ENCODE measurements around the gene CNIH2.

Gene CNIH2

GRCh38 chr11:66277471-66278362, at the start of gene CNIH2:
TSS of gene CNIH2 (plus strand) at chr11:66278175. CDS start at chr11:66278457, 282 bp downstream.
- H3K4me3 ChIP-seq, result peak within 1 kb of the TSS; percentile 28
- no peaks in the 10 kb centered on the region for H3K9me3 ChIP-seq
- peaks cover 15% of the 10 kb centered on the region for H3K36me3 ChIP-seq (replicated peaks)
- DNase-seq (ENCODE audit: low spot score in 2 of 2), result peak; percentile 48 to 70
- in situ Hi-C loops (cut with MboI; ENCODE audit: low sequenced_read_pairs), result no loop called here
- H3K4me1 ChIP-seq, result no peaks in the 10 kb centered on the region; the same call in 1 of the 2 replicates
- no peaks in the 10 kb centered on the region for H3K27me3 ChIP-seq (ENCODE audit: low read depth)

- Histone ChIP-seq H3K4me1 (no peaks in the 10 kb centered on the region), H3K9me3 (no peaks in the 10 kb centered on the region), H3K4me3 (no peak overlapping the region), H3K27me3 (ENCODE audit: low read depth) (no peaks in the 10 kb centered on the region), H3K36me3 (replicated peaks) (peaks cover 4% of the 10 kb centered on the region)
- in situ Hi-C loops (cut with MboI; ENCODE audit: low sequenced_read_pairs), result no loop called here
- no peak for DNase-seq (ENCODE audit: low spot score in 2 of 2)
Measured at GRCh38 chr11:66228521-66228920, 49.5 kb upstream of the CNIH2 start.

DNA sequence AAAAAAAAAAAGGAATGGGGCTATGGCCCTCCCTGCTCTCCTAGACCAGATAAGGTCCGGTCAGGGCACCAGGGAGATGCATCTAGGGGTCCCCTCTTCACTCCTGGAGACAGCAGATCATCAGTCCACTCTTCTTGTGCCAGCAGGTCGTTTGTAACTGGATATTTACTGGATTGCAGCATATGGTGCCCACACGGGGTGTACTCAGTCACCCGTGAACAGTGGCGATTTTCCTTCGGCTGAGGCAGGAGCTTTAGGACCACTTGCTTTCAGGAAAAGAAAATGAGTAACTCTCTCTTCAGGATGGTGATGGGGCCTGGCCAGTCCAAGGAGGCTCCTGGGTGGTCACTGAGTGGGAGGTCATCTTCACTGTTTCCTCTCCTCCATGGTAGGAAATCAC, 47.8 kb upstream of the CNIH2 start:
- Histone ChIP-seq H3K36me3 (replicated peaks) (peaks cover 4% of the 10 kb centered on the region), H3K9me3 (no peaks in the 10 kb centered on the region), H3K4me3 (no peak overlapping the region), H3K4me1 (no peaks in the 10 kb centered on the region), H3K27me3 (ENCODE audit: low read depth) (no peaks in the 10 kb centered on the region)
- in situ Hi-C loops (cut with MboI; ENCODE audit: low sequenced_read_pairs), result no loop called here
- DNase-seq (ENCODE audit: low spot score in 2 of 2), result no peak

DNA sequence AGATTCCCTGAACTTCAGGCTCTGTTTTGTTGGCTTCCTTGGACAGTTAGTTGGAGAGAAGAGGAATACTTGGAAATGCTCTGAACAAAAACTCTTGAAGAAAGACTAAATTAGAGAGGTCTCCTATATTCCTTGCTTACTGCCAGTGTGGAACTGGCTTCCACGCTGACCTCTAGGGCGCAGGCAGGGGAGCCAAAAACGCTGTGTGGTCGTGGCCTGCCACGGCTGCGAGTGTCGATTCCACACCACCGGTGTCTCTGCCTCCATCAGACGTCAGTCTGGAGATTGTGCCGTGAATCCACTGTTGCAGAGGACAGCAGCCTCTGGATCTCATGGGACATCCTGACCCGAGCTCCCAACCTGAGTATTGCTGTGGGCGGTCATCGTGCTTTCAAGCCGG, 47.0 kb upstream of the CNIH2 start:
- no peak for DNase-seq (ENCODE audit: low spot score in 2 of 2)
- in situ Hi-C loops (cut with MboI; ENCODE audit: low sequenced_read_pairs), result no loop called here

GRCh38 chr11:66231561-66231960, 46.4 kb upstream of the CNIH2 start:
- in situ Hi-C loops (cut with MboI; ENCODE audit: low sequenced_read_pairs), result no loop called here
- Histone ChIP-seq H3K4me3 (no peak overlapping the region), H3K36me3 (replicated peaks) (peaks cover 4% of the 10 kb centered on the region), H3K9me3 (no peaks in the 10 kb centered on the region), H3K27me3 (ENCODE audit: low read depth) (no peaks in the 10 kb centered on the region), H3K4me1 (no peaks in the 10 kb centered on the region)
- DNase-seq (ENCODE audit: low spot score in 2 of 2), result no peak

More for the DNA sequence above, 47.0 kb upstream of the CNIH2 start:
- Histone ChIP-seq H3K36me3 (replicated peaks) (peaks cover 4% of the 10 kb centered on the region), H3K4me3 (no peak overlapping the region), H3K9me3 (no peaks in the 10 kb centered on the region), H3K27me3 (ENCODE audit: low read depth) (no peaks in the 10 kb centered on the region), H3K4me1 (no peaks in the 10 kb centered on the region)

GRCh38 chr11:66232769-66233168, 45.2 kb upstream of the CNIH2 start:
- no peaks in the 10 kb centered on the region for H3K4me1 ChIP-seq
- in situ Hi-C loops (cut with MboI; ENCODE audit: low sequenced_read_pairs), result no loop called here
- H3K4me3 ChIP-seq, result no peak overlapping the region
- H3K27me3 ChIP-seq (ENCODE audit: low read depth), result no peaks in the 10 kb centered on the region
- H3K9me3 ChIP-seq, result no peaks in the 10 kb centered on the region
- DNase-seq (ENCODE audit: low spot score in 2 of 2), result no peak
- no peaks in the 10 kb centered on the region; the same call in none of the 2 replicates for H3K36me3 ChIP-seq (replicated peaks)

DNA sequence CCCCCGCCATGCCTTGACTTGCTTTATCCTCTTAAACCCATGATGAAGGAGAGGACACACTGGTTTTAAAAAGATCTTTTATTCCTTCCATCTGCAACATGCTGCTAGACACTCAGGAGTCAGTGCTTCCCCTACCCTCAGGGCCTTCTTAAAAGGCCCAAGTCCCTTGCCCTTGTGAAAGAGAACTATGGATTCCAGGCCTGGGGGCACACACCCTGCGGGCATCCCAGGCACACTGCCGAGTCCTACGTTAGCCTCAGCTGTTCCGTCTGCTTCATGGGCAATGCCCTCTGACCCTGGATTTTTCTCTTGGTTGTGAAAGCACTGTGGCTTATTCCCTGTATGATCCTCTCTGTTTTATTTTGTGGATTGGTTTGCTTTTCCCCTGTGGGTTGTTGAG, 44.7 kb upstream of the CNIH2 start:
- no peak for DNase-seq (ENCODE audit: low spot score in 2 of 2)
- in situ Hi-C loops (cut with MboI; ENCODE audit: low sequenced_read_pairs), result no loop called here
- Histone ChIP-seq H3K4me1 (no peaks in the 10 kb centered on the region), H3K36me3 (replicated peaks) (no peaks in the 10 kb centered on the region; the same call in none of the 2 replicates), H3K4me3 (no peak overlapping the region), H3K27me3 (ENCODE audit: low read depth) (no peaks in the 10 kb centered on the region), H3K9me3 (no peaks in the 10 kb centered on the region)

DNA sequence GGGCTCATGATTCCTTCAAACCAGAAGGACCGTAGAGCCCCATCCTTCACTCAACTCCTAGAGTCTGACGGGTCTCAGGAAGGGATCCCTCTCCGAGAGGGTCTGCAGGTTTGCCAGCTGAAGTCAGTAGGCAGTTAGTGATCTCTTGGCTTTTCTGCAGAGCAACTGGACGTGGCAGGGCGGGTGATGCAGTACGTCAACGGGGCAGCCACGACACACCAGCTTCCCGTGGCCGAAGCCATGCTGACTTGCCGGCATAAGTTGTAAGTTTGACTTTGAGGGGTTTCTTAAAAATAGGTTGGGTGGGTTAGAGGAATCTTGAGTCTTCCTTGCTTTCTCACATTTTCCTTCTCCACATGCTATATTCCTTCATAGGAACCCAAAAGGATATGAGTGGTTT, 42.8 kb upstream of the CNIH2 start:
- in situ Hi-C loops (cut with MboI; ENCODE audit: low sequenced_read_pairs), result no loop called here
- no peak for DNase-seq (ENCODE audit: low spot score in 2 of 2)
- Histone ChIP-seq H3K4me1 (no peaks in the 10 kb centered on the region), H3K9me3 (no peaks in the 10 kb centered on the region), H3K36me3 (replicated peaks) (no peaks in the 10 kb centered on the region; the same call in 1 of the 2 replicates), H3K4me3 (no peak overlapping the region), H3K27me3 (ENCODE audit: low read depth) (no peaks in the 10 kb centered on the region)

- in situ Hi-C loops (cut with MboI; ENCODE audit: low sequenced_read_pairs), result no loop called here
- Histone ChIP-seq H3K9me3 (no peaks in the 10 kb centered on the region), H3K36me3 (replicated peaks) (no peaks in the 10 kb centered on the region; the same call in 1 of the 2 replicates), H3K4me3 (no peak overlapping the region), H3K4me1 (no peaks in the 10 kb centered on the region), H3K27me3 (ENCODE audit: low read depth) (no peaks in the 10 kb centered on the region)
- DNase-seq (ENCODE audit: low spot score in 2 of 2), result no peak
Measured at GRCh38 chr11:66237867-66238266, 40.1 kb upstream of the CNIH2 start.

GRCh38 chr11:66238786-66239413, 39.1 kb upstream of the CNIH2 start:
- no peaks in the 10 kb centered on the region; the same call in 1 of the 2 replicates for H3K36me3 ChIP-seq (replicated peaks)
- H3K9me3 ChIP-seq, result no peaks in the 10 kb centered on the region
- no peak for DNase-seq (ENCODE audit: low spot score in 2 of 2)
- H3K4me1 ChIP-seq, result no peaks in the 10 kb centered on the region
- H3K4me3 ChIP-seq, result no peak overlapping the region
- no peaks in the 10 kb centered on the region for H3K27me3 ChIP-seq (ENCODE audit: low read depth)
- in situ Hi-C loops (cut with MboI; ENCODE audit: low sequenced_read_pairs), result no loop called here

- no peaks in the 10 kb centered on the region for H3K27me3 ChIP-seq (ENCODE audit: low read depth)
- no peak for DNase-seq (ENCODE audit: low spot score in 2 of 2)
- in situ Hi-C loops (cut with MboI; ENCODE audit: low sequenced_read_pairs), result no loop called here
- H3K4me3 ChIP-seq, result no peak overlapping the region
- no peaks in the 10 kb centered on the region for H3K4me1 ChIP-seq
- H3K36me3 ChIP-seq (replicated peaks), result no peaks in the 10 kb centered on the region; the same call in 1 of the 2 replicates
- no peaks in the 10 kb centered on the region for H3K9me3 ChIP-seq
Measured at GRCh38 chr11:66239511-66239910, 38.5 kb upstream of the CNIH2 start.

GRCh38 chr11:66239998-66240780, 37.8 kb upstream of the CNIH2 start:
- Histone ChIP-seq H3K4me3 (no peak overlapping the region), H3K9me3 (no peaks in the 10 kb centered on the region), H3K27me3 (ENCODE audit: low read depth) (no peaks in the 10 kb centered on the region), H3K4me1 (no peaks in the 10 kb centered on the region), H3K36me3 (replicated peaks) (no peaks in the 10 kb centered on the region; the same call in 1 of the 2 replicates)
- in situ Hi-C loops (cut with MboI; ENCODE audit: low sequenced_read_pairs), result no loop called here
- no peak for DNase-seq (ENCODE audit: low spot score in 2 of 2)

DNA sequence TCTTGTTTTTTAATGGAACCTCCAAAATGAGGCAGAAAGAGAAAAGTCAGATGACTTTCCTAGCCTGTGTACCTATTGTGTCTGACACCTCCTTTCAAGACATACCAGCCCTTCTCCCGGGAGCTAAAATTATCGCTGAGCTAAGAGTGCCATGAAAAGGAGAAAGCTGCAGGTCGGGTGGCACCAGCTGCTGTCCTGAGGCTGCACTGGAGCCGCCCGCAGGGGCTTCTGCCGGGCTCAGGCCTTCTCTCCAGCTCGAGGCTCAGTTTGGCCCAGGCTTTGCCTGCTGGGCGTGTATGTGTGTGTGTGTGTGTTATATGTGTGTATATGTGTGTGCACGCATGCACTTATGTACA, 37.2 kb upstream of the CNIH2 start:
- in situ Hi-C loops (cut with MboI; ENCODE audit: low sequenced_read_pairs), result no loop called here
- H3K4me3 ChIP-seq, result no peak overlapping the region
- no peak for DNase-seq (ENCODE audit: low spot score in 2 of 2)
- H3K9me3 ChIP-seq, result no peaks in the 10 kb centered on the region
- H3K36me3 ChIP-seq (replicated peaks), result no peaks in the 10 kb centered on the region; the same call in 1 of the 2 replicates
- H3K4me1 ChIP-seq, result no peaks in the 10 kb centered on the region
- H3K27me3 ChIP-seq (ENCODE audit: low read depth), result no peaks in the 10 kb centered on the region
